GM19023 (cell line): ENCODE data around the gene NRL.

ENCODE experiments used
- ATAC-seq: cut with Tn5 transposase; IDR thresholded peaks from one replicate; pipeline ENCODE4 v1.9.1; 2021; ENCODE audit warnings: mild to moderate bottlenecking, moderate library complexity; ENCODE audit not compliant: unreplicated experiment

The NRL gene

DNA sequence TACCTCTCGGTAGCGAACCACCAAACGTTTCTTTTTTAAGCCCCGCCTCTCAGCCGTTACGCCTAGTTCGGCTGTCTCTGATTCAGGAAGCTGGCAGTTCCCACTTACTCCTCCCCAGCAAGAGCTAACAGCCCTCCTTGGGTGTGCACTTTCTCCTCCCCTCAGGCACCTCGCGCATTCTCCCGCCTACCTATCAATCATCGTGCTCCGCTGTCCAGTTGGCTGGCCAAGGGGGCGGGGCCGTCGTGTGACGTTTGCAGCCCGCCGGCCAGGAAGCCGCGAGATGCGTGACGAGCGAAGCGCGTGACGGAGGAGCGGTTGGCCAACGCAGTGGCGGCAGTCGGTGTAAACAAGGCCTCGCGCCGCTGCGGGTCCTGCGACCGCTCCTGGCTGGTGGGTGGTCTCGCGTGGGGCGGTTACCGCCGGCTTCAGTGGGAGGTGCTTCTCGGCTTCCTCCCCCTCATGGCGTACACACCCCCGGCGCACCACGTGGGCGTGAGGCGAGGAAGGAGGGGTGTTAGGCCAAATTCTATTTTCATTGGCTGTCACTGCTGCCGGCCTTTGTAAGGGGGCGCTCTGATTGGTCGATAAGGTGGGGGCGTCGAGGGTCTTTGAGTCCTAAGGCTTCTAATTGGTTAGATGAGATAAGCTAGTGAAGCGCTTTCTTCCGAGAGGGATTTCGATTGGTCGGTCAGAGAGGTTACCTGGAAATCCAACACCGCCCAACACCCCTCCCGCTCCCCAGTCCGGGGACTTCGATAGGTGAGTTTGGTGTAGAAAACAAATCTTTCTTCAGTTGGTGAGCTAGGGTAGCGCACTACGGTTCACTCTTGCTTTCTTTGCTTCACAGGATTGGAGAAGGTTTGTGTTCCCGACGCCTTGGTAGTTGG, at the start of gene NRL, which contains the start of gene DCAF11:
Gene NRL, minus strand, starts transcription at position 418 of the 890 bp plus-strand sequence. CDS start 32,101 bp downstream, outside the sequence.
Gene DCAF11, plus strand, starts transcription at position 246 of the 890 bp plus-strand sequence. CDS start 818 bp downstream, outside the sequence.
- ATAC-seq, result peak; percentile 81

- ATAC-seq, result no peak
These were observed 47.3 kb upstream of the NRL start for GRCh38 chr14:24162093-24162492.

- peak; percentile 83 for ATAC-seq
These were observed 46.4 kb upstream of the NRL start, which contains the start of gene IRF9 for GRCh38 chr14:24160850-24161804. Gene IRF9, plus strand, starts transcription at chr14:24161265. Its CDS starts 880 bp downstream, at chr14:24162145.

DNA sequence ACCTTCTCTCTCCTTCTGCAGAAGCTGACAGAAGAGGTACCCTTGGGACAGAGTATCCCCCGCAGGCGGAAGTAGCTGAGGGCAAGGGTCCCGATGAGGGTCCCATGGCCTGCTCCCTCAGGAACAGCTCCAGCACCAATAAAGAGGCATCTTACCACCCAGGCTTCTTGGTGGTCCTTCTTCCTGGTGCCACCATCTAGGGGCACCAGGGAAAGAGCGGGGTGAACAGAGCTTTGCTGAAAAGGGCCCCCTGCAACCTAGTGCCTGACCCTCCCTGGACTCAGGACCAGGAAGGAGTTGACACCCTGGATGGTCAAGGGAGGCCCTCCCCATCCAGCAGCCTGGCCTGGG, 45.7 kb upstream of the NRL start:
- no peak for ATAC-seq

GRCh38 chr14:24159777-24160498, 45.2 kb upstream of the NRL start:
- no peak for ATAC-seq

- ATAC-seq, result no peak
These were observed 42.6 kb upstream of the NRL start for GRCh38 chr14:24157331-24157730.

- ATAC-seq, result no peak
These were observed 42.1 kb upstream of the NRL start for GRCh38 chr14:24156840-24157239.

DNA sequence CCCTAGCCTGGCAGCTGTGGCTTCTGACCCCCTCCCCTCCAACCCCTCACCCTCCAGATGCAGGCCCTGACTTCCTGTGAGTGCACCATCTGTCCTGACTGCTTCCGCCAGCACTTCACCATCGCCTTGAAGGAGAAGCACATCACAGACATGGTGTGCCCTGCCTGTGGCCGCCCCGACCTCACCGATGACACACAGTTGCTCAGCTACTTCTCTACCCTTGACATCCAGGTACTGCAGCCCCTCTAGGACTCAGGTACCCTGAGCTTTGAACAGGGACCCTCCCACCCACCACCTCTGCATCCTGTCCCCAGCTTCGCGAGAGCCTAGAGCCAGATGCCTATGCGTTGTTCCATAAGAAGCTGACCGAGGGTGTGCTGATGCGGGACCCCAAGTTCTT, 40.4 kb upstream of the NRL start:
- no peak for ATAC-seq

DNA sequence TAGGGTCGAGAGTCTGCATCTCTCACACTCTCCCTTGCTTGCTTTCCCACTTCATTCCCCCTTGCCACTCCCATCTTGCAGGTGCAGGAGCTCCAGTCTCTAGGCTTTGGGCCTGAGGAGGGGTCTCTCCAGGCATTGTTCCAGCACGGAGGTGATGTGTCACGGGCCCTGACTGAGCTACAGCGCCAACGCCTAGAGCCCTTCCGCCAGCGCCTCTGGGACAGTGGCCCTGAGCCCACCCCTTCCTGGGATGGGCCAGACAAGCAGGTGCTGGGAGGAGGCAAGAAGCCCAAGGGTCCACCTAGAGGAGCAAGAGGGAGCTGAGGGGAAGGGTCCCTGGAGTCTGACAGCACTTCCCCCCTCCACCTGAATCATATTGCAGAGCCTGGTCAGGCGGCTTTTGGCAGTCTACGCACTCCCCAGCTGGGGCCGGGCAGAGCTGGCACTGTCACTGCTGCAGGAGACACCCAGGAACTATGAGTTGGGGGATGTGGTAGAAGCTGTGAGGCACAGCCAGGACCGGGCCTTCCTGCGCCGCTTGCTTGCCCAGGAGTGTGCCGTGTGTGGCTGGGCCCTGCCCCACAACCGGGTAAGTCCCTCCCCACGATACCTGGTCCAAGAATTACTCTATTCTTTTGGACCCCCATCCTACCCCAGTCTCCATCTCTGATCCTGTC, 36.8 kb upstream of the NRL start:
- no peak for ATAC-seq

DNA sequence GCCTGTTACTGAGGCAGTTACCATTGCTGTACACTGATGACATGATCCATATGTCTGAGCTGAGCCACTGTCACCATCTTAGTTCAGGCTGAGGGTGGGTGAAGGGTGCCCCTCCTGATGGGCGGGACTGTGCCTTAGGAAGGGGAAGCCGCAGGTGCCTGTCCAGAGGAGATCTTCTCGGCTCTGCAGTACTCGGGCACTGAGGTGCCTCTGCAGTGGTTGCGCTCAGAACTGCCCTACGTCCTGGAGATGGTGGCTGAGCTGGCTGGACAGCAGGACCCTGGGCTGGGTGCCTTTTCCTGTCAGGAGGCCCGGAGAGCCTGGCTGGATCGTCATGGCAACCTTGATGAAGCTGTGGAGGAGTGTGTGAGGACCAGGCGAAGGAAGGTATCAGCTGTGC, 36.2 kb upstream of the NRL start:
- no peak for ATAC-seq

- ATAC-seq, result no peak
These were observed 35.8 kb upstream of the NRL start for GRCh38 chr14:24150567-24150966.

- ATAC-seq, result no peak
These were observed 35.3 kb upstream of the NRL start for GRCh38 chr14:24150061-24150460.

GRCh38 chr14:24149302-24149969, 34.7 kb upstream of the NRL start:
- no peak for ATAC-seq

- no peak for ATAC-seq
These were observed 33.1 kb upstream of the NRL start for GRCh38 chr14:24147761-24148428.

GRCh38 chr14:24146978-24147760, 32.4 kb upstream of the NRL start, which contains the start of gene RNF31:
Gene RNF31, plus strand, starts transcription at chr14:24147498. Its CDS starts 201 bp downstream, at chr14:24147699.
- peak; percentile 87 for ATAC-seq

- peak; percentile 69 for ATAC-seq
These were observed 31.8 kb upstream of the NRL start, which contains the start of gene PSME2 for GRCh38 chr14:24146453-24146977. Gene PSME2, minus strand, starts transcription at chr14:24146610. Its CDS starts 29 bp downstream, at chr14:24146581.

GRCh38 chr14:24145690-24146452, 31.1 kb upstream of the NRL start:
- ATAC-seq, result no peak
